ENCODE measurements around the gene CLSTN3.
A peak's percentile ranks its signal among the peaks of the same experiment; 100 is the strongest.

CLSTN3 gene

DNA sequence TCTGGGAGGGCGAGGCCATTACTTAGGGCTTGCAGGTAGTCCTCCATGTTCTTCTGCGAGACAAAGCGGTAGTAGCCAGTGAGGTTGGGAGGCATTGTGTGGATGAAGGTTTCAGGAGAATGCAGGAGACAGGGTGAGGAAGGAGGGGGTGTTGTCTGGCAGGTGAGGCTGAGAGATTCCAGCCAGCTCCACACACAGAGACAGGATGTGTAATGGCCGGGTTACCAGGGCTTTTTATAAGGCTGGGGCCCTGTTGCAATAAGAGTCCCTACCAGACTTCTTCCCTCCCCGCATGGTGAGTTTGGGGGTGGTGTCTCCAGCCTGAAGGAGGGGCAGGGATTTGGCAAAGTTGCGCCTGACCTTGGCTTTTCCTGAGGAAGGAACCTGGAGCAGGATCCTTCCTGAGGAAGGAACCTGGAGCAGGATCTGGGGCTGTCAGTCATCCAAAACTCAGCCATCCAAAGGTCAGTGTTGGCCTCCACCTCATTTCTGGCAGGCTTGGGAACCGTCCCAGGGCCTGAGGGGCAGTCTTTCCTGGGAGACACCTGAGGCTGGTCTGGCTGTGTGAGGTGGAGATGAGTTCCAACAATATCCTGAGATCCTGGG lies 1.4 kb upstream of the CLSTN3 start, which contains the start of gene RBP5:
RBP5 (minus strand) TSS at position 209 of the 606 bp plus-strand sequence; CDS start at position 95, 114 bp downstream.
- DNase-seq = no peak

DNA sequence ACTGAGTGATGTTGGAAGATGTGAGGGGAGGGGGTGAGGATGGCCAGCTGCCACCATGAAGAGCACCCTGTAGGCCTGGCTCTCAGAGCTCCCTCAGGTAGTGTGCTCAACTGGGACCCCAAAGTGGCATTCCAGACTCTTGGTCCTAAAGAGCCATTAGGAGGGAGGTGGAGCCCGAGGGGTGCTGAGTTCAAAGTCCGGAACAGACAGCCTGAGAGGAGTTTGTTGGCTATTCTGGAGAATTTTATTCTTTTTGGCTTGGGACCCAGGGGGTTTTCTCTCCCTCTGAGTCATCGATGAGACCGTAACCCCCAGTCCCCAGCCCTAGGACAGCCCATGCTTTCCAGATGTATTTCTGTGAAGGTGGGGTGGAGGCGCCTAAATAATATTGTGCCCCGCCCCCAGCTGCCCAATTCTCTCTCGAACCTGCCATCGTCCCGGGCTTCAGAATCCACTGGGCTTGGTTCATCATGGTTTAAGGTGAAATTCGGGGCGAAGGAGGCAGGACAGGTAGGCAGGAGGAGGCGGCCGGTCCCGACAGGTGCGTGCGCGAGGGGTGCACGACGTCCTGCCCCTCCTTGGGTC lies 792 bp upstream of the CLSTN3 start:
- DNase-seq = no peak

DNA sequence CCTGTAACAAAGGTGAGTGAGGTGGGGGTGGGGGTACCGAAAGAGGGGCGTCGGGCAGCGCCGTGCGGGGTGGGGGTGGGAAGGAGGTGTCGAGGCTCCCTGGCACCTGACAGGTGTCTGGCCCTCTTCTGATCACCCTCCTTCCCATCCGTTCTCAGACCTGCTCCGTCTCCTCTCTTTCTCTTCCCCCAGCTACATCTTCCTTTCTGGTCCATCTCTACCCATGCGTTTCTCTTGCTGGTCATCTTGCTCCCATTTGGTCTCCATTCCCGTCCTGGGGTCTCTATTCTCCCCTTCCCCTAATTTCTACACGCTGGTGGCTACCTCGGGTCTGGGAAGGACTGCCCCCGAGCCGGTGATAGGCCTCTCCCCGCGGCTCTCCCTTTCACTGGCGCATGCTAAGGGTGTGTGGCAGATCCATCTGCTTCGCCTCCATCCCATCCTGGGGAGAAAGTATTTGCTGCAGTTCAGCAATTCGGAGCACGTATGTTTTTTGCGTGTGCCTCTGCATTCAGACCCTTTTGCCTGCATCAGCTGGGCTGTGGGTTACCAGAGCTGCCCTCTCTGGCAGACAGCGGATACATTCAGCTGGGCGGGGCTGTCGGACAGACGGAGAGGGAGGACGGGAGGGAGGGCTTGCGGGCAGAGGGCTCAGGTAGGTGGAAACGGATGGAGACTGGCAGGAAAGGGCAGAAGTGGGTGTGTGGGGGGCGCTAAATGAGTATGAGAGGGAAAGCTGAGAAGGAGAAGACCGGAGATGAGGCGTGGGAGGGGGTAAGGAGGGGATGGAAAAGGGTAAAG lies 730 bp downstream of the CLSTN3 start:
- peak; percentile 43 for DNase-seq

DNA sequence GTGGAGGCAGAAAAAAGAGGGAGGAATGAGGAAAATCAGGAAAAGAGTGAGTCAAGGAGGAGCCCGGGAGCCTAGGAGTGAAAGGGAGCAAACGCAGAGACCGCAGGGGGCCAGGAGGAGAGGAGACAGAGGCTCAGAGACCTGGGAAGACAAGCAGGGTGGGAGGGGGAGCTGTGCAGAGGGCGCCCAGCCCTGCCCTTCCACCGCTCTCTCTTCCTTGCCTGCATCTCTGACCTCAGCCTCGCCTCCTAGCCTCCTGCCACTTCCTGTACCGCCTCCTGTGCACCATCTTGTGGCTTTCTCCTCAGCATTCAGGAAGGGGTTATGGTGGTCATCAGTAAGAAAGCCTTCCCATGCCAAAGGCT lies 1.3 kb downstream of the CLSTN3 start:
- peak; percentile 19 for DNase-seq

DNA sequence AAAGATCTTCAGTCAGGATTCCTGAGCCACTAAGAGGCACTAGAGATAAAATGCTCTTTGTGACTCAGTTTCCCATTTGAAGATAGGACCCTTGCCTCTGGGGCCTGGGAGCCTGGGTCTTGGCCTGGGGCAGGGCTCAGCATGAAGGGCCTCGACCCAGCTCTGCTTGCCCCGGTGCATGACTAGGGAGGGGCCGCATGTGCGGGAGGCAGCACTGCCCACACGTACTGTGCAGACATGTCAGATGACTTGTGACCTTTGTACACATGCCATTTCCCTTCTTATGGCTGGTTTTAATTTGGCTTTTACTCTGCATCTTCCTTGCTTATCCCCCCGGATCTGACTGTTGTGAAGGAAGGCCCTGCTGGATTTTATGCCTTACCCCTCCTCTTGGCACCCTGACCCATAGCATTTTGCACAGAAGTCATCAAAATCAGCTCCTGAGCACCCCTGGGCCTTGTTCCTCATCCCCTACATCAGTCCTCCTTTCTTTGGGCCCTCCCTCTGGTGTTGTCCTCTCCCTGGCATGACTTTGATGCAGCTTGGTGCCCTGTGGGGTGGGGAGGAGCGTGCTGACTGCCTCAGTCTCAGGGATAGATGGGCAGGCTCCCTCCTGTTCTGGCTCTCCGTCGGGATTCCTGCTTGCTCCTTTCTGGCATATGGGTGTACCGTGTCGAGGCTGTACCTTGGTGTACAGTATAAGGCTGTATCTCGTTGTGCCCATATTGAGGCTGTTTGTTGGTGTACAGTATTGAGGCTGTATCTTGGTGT lies 4.4 kb downstream of the CLSTN3 start:
- DNase-seq = no peak

DNA sequence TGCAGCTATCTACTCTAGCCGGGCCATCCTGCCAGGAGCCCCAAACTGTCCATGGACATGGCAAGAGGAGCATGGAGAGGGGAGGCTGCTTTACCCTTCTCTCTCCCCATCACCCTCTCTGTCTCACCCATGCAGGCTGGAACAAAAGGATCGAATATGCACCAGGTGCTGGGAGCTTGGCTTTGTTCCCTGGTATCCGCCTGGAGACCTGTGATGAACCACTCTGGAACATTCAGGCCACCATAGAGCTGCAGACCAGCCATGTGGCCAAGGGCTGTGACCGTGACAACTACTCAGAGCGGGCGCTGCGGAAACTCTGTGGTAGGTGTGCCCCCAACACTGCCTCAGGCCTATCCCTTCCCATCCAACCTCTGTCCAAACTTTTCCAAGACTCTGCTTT lies 5.9 kb downstream of the CLSTN3 start:
- no peak for DNase-seq

DNA sequence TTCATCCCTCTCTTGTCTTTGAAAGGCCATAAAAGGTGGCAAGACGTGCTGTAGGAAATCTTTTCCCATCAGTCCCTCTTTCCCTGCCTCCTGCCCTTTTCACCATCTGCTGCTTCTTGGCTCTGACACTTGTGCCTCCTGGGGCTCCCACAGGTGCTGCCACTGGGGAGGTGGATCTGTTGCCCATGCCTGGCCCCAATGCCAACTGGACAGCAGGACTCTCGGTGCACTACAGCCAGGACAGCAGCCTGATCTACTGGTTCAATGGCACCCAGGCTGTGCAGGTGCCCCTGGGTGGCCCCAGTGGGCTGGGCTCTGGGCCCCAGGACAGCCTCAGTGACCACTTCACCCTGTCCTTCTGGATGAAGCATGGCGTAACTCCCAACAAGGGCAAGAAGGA lies 6.5 kb downstream of the CLSTN3 start:
- DNase-seq = no peak

DNA sequence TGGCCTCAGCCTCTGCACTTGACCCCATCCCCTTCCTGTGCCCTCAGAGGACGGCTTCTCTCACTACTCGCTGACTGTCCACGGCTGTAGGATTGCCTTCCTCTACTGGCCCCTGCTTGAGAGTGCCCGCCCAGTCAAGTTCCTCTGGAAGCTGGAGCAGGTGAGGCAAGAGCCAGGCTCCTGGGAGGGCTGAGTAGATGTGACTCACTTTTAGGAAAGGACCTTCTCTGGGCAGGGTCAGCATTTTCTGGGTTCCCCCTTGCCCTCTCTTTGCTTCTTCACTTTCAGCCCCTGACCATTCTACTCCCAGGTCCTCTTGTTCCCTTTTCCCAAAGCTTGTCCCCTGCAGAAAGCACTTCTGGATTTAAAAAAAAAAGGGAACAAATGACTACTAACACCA lies 7.7 kb downstream of the CLSTN3 start:
- DNase-seq = no peak

DNA sequence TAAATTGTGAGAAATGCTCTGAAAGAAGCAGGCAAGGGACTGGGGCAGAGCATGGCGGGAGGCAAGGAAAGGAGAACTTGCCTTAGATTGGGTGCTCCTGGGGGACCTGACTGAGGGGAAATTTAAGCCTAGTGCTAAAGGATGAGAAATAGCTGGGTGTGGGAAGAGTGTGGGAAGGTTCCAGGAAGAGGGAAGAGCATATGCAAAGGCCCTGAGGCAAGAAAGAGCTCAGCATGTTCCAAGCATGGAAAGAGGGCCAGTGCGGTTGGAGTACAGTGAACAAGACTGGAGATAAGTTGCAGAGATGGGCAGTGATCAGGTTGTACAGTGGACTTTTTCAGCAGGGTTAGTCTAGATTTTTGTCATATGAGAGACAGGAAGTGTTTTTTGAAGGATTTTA lies 9.0 kb downstream of the CLSTN3 start:
- no peak for DNase-seq

DNA sequence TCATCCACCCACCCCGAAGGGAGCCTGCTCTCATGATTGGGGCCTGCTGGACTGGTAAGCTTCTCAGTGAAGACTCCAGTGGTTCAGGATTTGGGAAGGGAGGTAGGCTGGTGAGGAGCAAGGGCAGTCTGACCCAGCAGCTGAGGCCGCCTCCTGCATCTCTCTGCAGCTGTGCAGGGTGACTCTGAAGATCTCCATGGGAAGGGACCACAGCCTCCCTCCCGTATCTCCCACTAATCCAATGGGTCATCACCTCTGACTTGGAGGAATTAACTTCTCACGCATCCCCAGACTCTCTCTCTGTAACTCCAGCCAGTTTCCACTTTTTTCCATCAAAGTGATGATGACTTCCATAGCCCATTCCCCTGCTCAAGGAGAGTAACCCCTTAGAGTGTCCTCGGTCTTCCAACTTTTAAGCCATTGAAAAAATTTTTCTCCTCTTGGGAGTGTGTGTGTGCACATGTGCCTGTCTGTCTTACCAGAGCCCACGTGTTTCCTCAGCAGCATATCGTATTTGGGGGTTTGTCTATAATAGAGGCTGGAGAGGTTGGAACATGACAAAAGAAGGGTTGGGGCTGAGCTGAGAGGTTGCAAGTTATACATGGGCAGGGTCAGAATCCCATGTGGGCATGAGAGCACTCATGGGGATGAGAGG lies 11.3 kb downstream of the CLSTN3 start:
- DNase-seq = no peak

DNA sequence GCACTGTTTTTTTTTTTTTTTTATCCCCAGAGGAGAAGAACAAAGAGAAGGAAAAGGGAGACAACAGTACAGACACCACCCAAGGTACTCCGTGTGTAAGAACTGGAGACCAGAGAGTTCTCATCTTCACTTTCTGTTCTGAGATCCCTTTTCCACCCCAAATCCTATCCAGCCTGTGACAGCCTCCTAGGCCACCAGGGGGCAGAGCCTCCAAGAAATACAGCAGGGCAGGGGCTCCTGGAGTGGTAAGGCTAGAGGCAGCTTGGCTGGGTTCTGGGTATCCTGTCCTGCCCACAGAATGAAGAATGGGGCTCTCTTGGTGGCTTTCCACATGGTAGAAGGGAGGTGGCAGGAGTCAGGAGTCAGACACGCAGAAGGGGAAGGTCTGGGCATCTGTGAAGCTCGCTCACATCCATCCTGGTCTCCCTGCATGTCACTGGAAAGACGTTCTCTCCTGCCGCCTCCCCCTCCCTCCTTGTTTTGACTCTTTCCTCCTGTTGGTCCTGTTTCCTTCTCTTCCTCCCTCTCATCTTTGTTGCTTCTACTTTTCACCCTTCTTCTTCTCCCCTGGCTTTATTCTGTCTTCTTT lies 12.0 kb downstream of the CLSTN3 start:
- peak; percentile 55 for DNase-seq

DNA sequence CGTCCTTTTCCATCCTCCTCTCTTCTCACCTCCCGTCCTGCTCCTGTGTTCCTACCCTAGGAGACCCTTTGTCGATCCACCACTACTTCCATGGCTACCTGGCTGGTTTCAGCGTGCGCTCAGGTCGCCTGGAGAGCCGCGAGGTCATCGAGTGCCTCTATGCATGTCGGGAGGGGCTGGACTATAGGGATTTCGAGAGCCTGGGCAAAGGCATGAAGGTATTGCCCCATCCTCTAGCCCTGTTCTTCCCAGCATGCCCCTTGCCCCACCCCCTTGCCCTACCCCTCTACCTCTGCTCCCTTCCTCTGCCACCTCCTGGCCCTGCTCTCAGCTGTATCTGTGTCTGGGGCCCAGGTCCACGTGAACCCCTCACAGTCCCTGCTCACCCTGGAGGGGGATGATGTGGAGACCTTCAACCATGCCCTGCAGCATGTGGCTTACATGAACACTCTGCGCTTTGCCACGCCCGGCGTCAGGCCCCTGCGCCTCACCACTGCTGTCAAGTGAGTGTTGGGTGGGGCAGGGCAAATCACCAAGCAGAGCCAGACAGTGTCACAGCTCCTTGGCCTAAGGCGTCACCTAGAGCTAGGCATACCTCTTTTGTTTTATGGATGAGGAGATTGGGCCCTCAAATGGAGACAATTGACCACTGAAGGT lies 12.8 kb downstream of the CLSTN3 start:
- no peak for DNase-seq

DNA sequence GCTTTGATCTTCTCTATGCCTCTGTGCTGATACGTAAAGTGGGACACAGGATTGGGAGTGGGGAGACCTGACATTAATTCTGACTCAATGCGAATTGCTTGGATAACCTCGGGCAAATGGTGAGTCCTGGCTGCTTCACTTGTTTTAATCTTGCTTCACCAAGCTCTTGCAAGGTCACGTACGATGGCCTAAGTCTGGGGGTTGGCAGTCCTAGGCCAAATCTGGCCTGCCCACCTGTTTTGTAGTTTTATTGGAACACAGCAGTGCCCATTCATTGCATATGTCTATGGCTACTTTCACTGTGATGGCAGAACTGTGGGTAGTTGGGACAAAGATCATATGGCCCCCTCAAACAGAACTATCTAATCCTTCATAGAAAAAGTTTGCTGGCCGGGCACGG lies 13.4 kb downstream of the CLSTN3 start:
- DNase-seq = no peak

DNA sequence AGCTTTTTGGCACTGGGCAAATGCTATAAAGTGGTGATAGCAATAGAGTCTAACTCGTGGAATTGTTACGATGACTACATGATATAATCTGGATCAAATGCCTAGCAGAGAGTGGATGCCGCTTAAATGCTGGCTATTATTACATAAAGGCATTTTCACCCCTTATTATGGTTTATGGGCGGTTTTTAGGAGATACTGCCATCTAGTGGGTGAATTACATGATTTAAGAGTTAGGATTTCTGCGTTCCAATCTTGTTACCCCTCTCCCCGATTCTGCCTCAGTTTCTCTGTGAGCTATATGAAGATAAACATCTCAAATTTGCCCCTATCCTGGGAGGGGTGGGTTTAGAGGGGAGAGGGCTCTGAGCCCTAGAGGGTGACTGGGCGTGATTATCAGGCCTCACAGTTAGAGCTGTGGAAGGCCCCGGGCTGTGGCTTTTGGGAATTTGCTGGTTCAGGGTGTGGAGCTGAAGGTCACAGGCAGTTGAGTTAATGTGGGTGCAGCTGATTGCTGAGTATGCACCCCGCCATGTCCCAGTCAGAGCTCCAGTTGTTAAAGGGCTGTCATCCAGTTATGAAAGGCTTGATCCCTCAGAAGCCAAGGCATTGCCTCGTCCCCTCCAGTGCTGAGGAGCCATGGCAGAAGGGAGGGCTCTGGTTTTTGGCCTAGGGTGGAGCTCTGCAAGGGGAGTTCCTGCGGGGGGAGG lies 14.4 kb downstream of the CLSTN3 start:
- DNase-seq = no peak

DNA sequence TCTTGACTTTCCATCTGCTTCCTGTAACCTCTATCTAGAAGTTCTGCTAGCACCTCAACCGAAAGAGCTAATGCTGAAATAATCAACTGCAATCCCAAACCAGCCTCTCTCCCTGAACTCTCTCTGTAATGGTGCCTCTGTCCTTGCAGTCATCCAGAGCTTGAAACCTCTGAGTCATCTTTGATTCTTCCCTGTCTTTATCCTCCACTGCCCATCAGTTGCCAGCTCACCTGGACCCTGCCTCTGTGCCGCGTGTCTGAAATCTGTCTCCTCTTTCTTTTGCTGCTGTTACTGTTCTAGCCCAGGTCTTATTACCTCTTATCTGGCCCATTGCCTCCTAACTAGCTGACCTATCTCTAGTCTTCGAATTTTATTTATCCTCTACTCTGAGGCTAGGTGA lies 15.5 kb downstream of the CLSTN3 start:
- no peak for DNase-seq

DNA sequence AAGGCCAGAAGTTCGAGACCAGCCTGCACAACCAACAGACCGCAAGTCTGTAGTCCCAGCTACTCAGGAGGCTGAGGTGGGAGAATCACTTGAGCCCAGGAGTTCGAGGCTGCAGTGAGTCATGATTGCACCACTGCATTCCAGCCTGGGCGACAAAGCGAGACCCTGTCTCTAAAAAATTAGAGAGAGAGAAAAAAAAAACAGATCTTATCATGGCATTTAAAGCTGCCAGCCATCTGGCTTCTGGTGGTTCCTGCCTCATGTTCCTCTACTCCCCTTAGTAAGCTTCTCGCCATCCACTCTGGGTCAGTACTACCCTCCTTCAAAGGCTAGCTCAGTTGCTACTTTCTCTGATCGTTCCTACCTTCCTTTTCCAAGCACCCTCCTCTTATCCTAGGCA lies 16.1 kb downstream of the CLSTN3 start:
- DNase-seq = no peak

DNA sequence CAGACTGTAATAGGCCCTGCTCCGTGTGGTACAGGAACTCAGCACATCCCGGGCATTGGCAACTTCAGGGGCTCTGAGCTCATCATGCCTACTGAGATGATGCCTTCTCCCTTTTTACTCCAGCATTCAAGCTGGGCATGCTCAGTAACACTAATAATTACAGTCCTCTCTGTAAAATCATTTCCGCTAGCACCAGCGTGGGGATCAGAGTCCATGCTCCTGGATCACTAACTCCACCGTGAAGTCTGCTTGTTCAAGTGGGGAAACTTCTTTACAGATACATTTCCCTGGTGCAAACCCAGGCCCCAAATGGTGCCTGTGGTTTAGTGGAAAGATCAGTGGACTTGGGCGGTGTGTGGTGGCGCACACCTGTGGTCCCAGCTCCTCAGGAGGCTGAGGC lies 16.7 kb downstream of the CLSTN3 start:
- DNase-seq = no peak

DNA sequence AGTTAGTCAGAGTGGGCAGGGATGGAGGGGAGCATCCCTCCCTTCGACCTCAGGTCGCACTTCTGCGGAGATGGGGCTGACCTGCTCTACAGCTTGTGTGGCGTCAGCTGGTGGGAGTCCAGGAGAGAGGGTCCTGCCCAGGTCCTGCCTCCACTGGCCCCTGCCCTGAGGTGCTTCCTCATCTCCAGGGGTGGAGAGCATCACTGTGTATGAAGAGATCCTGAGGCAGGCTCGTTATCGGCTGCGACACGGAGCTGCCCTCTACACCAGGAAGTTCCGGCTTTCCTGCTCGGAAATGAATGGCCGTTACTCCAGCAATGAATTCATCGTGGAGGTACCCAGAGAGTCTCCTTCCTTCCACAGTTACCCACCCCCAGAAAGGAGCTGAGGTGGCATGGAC lies 20.2 kb downstream of the CLSTN3 start:
- no peak for DNase-seq

DNA sequence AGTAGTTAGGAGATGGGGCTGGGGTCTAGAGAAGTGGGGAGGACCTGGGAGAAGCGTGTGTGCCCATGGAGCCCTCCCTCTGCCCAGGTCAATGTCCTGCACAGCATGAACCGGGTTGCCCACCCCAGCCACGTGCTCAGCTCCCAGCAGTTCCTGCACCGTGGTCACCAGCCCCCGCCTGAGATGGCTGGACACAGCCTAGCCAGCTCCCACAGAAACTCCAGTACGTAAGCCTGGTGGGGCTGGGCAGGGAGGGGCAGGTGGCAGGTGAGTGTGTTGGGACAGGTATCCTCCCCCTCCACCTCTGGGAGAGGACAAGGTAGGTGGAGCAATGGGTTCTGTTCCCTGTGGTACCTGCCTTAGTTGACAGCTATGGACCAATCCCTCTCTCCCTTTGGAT lies 20.7 kb downstream of the CLSTN3 start:
- DNase-seq = no peak

DNA sequence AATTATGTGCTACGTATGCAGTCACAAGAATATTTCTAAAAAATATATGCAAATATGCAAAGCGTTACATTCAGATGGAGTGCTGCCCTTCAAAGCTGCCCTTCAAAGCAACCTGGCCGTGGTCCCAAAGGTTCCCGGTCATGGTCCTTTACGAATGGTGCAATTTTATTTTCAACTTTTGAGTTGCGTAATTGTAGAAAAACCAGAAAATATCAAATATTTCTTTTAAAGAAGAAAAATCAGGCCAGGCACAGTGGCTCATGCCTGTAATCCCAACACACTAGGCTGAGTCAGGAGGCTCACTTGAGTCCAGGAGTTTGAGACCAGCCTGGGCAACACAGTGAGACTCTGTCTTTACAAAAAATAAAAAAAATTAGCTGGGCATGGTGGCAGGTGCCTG lies 21.4 kb downstream of the CLSTN3 start:
- no peak for DNase-seq

DNA sequence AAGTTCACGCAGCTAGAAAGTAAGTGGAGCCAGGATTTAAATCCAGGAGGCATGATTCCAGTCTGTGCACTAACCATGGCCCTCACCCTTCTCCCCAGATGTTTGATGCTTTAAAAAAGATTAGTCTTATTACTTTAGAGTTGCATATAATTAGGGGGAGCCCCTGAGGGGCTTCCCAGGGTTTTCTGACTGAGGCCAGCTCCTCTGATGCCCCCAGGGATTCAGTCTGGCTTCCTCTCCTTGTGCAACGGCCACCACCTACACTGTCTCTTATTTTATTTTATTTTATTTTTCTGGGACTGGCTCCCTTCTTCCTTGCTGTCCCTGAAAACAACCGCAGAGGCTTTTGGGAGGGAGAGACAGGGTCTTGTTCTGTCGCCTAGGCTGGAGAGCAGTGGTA lies 22.6 kb downstream of the CLSTN3 start:
- DNase-seq = no peak

DNA sequence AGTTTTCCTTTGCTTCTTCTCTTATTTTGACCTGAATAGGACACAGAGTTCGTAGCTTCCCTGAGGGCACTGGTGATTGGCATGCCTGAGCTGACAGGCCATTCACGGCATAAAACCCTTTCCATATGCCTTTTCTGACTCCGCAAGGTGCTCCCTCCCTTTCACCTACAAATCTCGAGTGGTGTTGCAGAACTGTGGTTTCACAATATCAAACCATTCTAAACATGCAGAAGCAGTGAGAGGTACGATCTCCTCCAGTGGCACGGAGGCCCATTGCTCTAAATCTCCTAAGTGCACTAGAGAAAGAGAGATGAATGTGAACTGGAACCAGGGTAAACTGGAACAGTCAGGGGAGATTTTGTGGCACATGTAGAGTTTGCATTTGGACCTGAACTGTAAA lies 23.9 kb downstream of the CLSTN3 start:
- no peak for DNase-seq

All from stimulated activated CD4-positive, alpha-beta T cell treated with anti-CD3 and anti-CD28 coated beads, Interleukin-1b, Interleukin-23, amount 100 ng/mL, for 48 hours (primary cell).